Measurements from ENCODE around the gene AGXT. TPM values are rescaled to one million over a fixed set of nuclear protein-coding genes. Genes with fewer than 3 reads are reported as not detected.

Gene AGXT
- total RNA-seq, 2 experiments from 2014 or later, result not detected

DNA sequence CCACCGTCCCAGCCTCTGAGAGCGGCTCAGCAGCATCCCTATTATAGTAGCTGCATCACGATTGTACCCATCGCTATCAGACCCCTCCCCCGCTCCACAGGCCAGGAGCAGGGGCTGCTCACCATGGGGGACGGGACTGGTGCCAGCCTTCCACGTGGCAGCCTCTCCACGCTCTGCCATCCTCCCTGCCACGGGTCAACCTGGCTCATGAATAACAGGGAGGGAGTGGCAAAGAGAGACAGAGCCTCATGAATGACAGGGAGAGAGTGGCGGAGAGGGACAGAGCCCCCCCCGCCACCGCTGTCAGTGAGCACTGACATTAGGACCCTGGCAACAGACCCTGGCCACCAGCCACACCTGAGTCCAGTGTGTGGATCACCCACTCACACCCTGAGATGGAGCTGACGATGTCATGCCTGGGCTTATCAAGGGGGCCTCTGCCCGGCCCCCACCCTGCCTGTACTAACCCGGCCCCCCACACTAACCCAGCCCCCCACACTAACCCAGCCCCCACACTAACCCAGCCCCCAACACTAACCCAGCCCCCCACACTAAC is 54.4 kb downstream of the AGXT start:
- H3K9me3 ChIP-seq (ENCODE audit: low read length), result no peaks in the 10 kb centered on the region
- POLR2A ChIA-PET, result no interaction called here
- no peak overlapping the region for H3K4me3 ChIP-seq (ENCODE audit: low read depth, low read length, poor library complexity, severe bottlenecking)
- no peak overlapping the region for H3K27ac ChIP-seq (ENCODE audit: low read depth, low read length, poor library complexity, severe bottlenecking)
- no peak for DNase-seq (ENCODE audit: low spot score)
- H4K20me1 ChIP-seq (ENCODE audit: insufficient read depth, low read length), result no peaks in the 10 kb centered on the region
- CTCF ChIA-PET (ENCODE audit: unreplicated experiment), result no interaction called here
- no peaks in the 10 kb centered on the region for H3K9me2 ChIP-seq (ENCODE audit: insufficient read depth, low read length)
- TF ChIP-seq, protein P1, sequence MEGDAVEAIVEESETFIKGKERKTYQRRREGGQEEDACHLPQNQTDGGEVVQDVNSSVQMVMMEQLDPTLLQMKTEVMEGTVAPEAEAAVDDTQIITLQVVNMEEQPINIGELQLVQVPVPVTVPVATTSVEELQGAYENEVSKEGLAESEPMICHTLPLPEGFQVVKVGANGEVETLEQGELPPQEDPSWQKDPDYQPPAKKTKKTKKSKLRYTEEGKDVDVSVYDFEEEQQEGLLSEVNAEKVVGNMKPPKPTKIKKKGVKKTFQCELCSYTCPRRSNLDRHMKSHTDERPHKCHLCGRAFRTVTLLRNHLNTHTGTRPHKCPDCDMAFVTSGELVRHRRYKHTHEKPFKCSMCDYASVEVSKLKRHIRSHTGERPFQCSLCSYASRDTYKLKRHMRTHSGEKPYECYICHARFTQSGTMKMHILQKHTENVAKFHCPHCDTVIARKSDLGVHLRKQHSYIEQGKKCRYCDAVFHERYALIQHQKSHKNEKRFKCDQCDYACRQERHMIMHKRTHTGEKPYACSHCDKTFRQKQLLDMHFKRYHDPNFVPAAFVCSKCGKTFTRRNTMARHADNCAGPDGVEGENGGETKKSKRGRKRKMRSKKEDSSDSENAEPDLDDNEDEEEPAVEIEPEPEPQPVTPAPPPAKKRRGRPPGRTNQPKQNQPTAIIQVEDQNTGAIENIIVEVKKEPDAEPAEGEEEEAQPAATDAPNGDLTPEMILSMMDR (conservative IDR thresholded peaks at IDR 0.05; ENCODE audit: low read length), result no peak
- TF ChIP-seq EZH2phosphoT487 (IDR thresholded peaks at IDR 0.05; ENCODE audit: borderline replicate concordance, low read depth, low read length), result no peak
- H3K4me1 ChIP-seq (ENCODE audit: insufficient read depth, low read length, poor library complexity, severe bottlenecking), result no peaks in the 10 kb centered on the region
- no TSS peak for BruUV-seq (replicated peaks)
- H3K79me2 ChIP-seq (ENCODE audit: insufficient read depth, low read depth, low read length), result no peaks in the 10 kb centered on the region
- no peak overlapping the region for H2AFZ ChIP-seq (ENCODE audit: low read length)
- intact Hi-C loops (cut with micrococcal nuclease; ENCODE audit: unreplicated experiment), result no loop called here
- H3K4me2 ChIP-seq (ENCODE audit: low read length), result no peak overlapping the region
- no peaks in the 10 kb centered on the region for H3K36me3 ChIP-seq (ENCODE audit: insufficient read depth, low read length)

- no peak for DNase-seq (ENCODE audit: low spot score)
- CTCF ChIA-PET (ENCODE audit: unreplicated experiment), result no interaction called here
- BruUV-seq (replicated peaks), result no TSS peak
These were observed 56.6 kb downstream of the AGXT start for GRCh38 chr2:240925191-240925567.

More at GRCh38 chr2:240925191-240925567, 56.6 kb downstream of the AGXT start:
- no peak overlapping the region for H3K4me2 ChIP-seq (ENCODE audit: low read length)
- H3K4me1 ChIP-seq (ENCODE audit: insufficient read depth, low read length, poor library complexity, severe bottlenecking), result no peaks in the 10 kb centered on the region
- no peaks in the 10 kb centered on the region for H3K9me3 ChIP-seq (ENCODE audit: low read length)
- H2AFZ ChIP-seq (ENCODE audit: low read length), result no peak overlapping the region
- no peaks in the 10 kb centered on the region for H3K9me2 ChIP-seq (ENCODE audit: insufficient read depth, low read length)
- no peak overlapping the region for H3K4me3 ChIP-seq (ENCODE audit: low read depth, low read length, poor library complexity, severe bottlenecking)
- TF ChIP-seq, protein P1 (conservative IDR thresholded peaks at IDR 0.05; ENCODE audit: low read length), result no peak
- TF ChIP-seq EZH2phosphoT487 (IDR thresholded peaks at IDR 0.05; ENCODE audit: borderline replicate concordance, low read depth, low read length), result no peak
- intact Hi-C loops (cut with micrococcal nuclease; ENCODE audit: unreplicated experiment), result no loop called here
- no peaks in the 10 kb centered on the region for H3K36me3 ChIP-seq (ENCODE audit: insufficient read depth, low read length)
- H4K20me1 ChIP-seq (ENCODE audit: insufficient read depth, low read length), result no peaks in the 10 kb centered on the region
- H3K27ac ChIP-seq (ENCODE audit: low read depth, low read length, poor library complexity, severe bottlenecking), result no peak overlapping the region
- POLR2A ChIA-PET, result no interaction called here
- H3K79me2 ChIP-seq (ENCODE audit: insufficient read depth, low read depth, low read length), result no peaks in the 10 kb centered on the region
